H9 (cell line): ENCODE data around the gene ARFGAP1. TPM values are rescaled to one million over a fixed set of nuclear protein-coding genes. Genes with fewer than 3 reads are reported as not detected.

ENCODE experiments used
- DNase-seq: peaks from one replicate; pipeline ENCODE4 v3.0.0-alpha.2; 2017
- H2AFZ ChIP-seq: one replicate; pipeline ENCODE4 v1.6.1; 2013; ENCODE audit warnings: mild to moderate bottlenecking, low read length, control low read depth, moderate library complexity
- H2AK5ac ChIP-seq: 2 replicates; pipeline ENCODE4 v1.6.1; 2013; ENCODE audit warnings: low read length, control low read depth, mixed read lengths; ENCODE audit not compliant: insufficient read length
- H2BK120ac ChIP-seq: one replicate; pipeline ENCODE4 v1.6.1; 2013; ENCODE audit warnings: low read depth, mild to moderate bottlenecking, low read length, control low read depth, inconsistent platforms; ENCODE audit not compliant: poor library complexity, severe bottlenecking
- H2BK12ac ChIP-seq: 2 replicates; pipeline ENCODE4 v1.6.1; 2013; ENCODE audit warnings: low read length, control low read depth, mixed read lengths, low read depth; ENCODE audit not compliant: insufficient read length
- H2BK15ac ChIP-seq: 2 replicates; pipeline ENCODE4 v1.6.1; 2013; ENCODE audit warnings: low read depth, low read length, control low read depth
- H2BK20ac ChIP-seq: one replicate; pipeline ENCODE4 v1.6.1; 2013; ENCODE audit warnings: low read depth, mild to moderate bottlenecking, low read length, control low read depth, inconsistent platforms; ENCODE audit not compliant: poor library complexity, severe bottlenecking
- H2BK5ac ChIP-seq: 2 replicates; pipeline ENCODE4 v1.6.1; 2013; ENCODE audit warnings: low read length, control low read depth, mixed read lengths; ENCODE audit not compliant: insufficient read length
- H3K14ac ChIP-seq: 2 replicates; pipeline ENCODE4 v1.6.1; 2013; ENCODE audit warnings: low read length, control low read depth; ENCODE audit not compliant: insufficient read depth
- H3K18ac ChIP-seq: 2 replicates; pipeline ENCODE4 v1.6.1; 2013; ENCODE audit warnings: low read depth, mild to moderate bottlenecking, mixed read lengths, low read length, control low read depth; ENCODE audit not compliant: insufficient read length
- H3K23ac ChIP-seq: 2 replicates; pipeline ENCODE4 v1.6.1; 2013; ENCODE audit warnings: low read length, control low read depth, mixed read lengths, low read depth; ENCODE audit not compliant: insufficient read length
- H3K23me2 ChIP-seq: 2 replicates; pipeline ENCODE4 v1.6.1; 2013; ENCODE audit warnings: low read depth, mild to moderate bottlenecking, mixed read lengths, low read length, control low read depth; ENCODE audit not compliant: insufficient read length, poor library complexity, severe bottlenecking
- H3K27ac ChIP-seq: 2 replicates; pipeline ENCODE4 v1.5.1; 2013; ENCODE audit warnings: low read length, control low read depth, mixed read lengths, low read depth; ENCODE audit not compliant: insufficient read length
- H3K27me3 ChIP-seq: 2 replicates; pipeline ENCODE4 v1.6.1; 2013; ENCODE audit warnings: low read length, control low read depth, inconsistent platforms; ENCODE audit not compliant: insufficient read depth
- H3K4ac ChIP-seq: 2 replicates; pipeline ENCODE4 v1.6.1; 2013; ENCODE audit warnings: low read depth, mild to moderate bottlenecking, control low read depth, inconsistent platforms, low read length, moderate library complexity
- H3K4me1 ChIP-seq: 2 replicates; pipeline ENCODE4 v1.6.1; 2013; ENCODE audit warnings: low read length, control low read depth, inconsistent platforms; ENCODE audit not compliant: insufficient read depth
- H3K4me2 ChIP-seq: 2 replicates; pipeline ENCODE4 v1.6.1; 2013; ENCODE audit warnings: low read length, control low read depth, mixed read lengths; ENCODE audit not compliant: insufficient read length, insufficient read depth
- H3K56ac ChIP-seq: 2 replicates; pipeline ENCODE4 v1.6.1; 2013; ENCODE audit warnings: low read depth, mild to moderate bottlenecking, mixed read lengths, low read length, control low read depth; ENCODE audit not compliant: insufficient read length
- H3K79me1 ChIP-seq: 2 replicates; pipeline ENCODE4 v1.6.1; 2013; ENCODE audit warnings: low read depth, mild to moderate bottlenecking, moderate library complexity, low read length, control low read depth, inconsistent platforms; ENCODE audit not compliant: insufficient read depth, poor library complexity, severe bottlenecking
- H3K79me2 ChIP-seq: 2 replicates; pipeline ENCODE4 v1.6.1; 2013; ENCODE audit warnings: low read length, control low read depth, inconsistent platforms; ENCODE audit not compliant: insufficient read depth
- H3K9ac ChIP-seq: 2 replicates; pipeline ENCODE4 v1.6.1; 2013; ENCODE audit warnings: low read length, control low read depth, mixed read lengths; ENCODE audit not compliant: insufficient read length; ENCODE audit errors: extremely low read depth
- H3K9me3 ChIP-seq: one replicate; pipeline ENCODE4 v1.6.1; 2013; ENCODE audit warnings: low read depth, low read length, inconsistent platforms; ENCODE audit not compliant: control insufficient read depth
- H3T11ph ChIP-seq: one replicate; pipeline ENCODE4 v1.6.1; 2013; ENCODE audit warnings: mild to moderate bottlenecking, low read length, control low read depth, inconsistent platforms
- H4K20me1 ChIP-seq: one replicate; pipeline ENCODE4 v1.6.1; 2013; ENCODE audit not compliant: control insufficient read depth, insufficient read length, insufficient read depth
- H4K5ac ChIP-seq: 2 replicates; pipeline ENCODE4 v1.6.1; 2013; ENCODE audit warnings: low read depth, mild to moderate bottlenecking, mixed read lengths, low read length, control low read depth; ENCODE audit not compliant: insufficient read length
- H4K8ac ChIP-seq: replicated peaks from 2 replicates; pipeline ENCODE4 v1.6.1; 2013; ENCODE audit warnings: low read length, control low read depth, mixed read lengths, low read depth; ENCODE audit not compliant: insufficient read length
- H4K91ac ChIP-seq: 2 replicates; pipeline ENCODE4 v1.6.1; 2013; ENCODE audit warnings: low read depth, mild to moderate bottlenecking, moderate library complexity, mixed read lengths, low read length, control low read depth; ENCODE audit not compliant: insufficient read length
- H3K27ac Mint-ChIP-seq, 3 experiments: 2 replicates in 2 of 3; 3 replicates in 1 of 3; pipeline ENCODE4 v1.8.0; 2020 to 2021; ENCODE audit warnings: mixed read lengths in 3 of 3, mild to moderate bottlenecking in 1 of 3, moderate library complexity in 1 of 3
- H3K27me3 Mint-ChIP-seq: 2 replicates; pipeline ENCODE4 v1.8.0; 2021; ENCODE audit warnings: low read depth, mild to moderate bottlenecking, moderate library complexity, mixed read lengths
- H3K36me3 Mint-ChIP-seq, 3 experiments: 2 replicates in 2 of 3; 3 replicates in 1 of 3; pipeline ENCODE4 v1.8.0; 2020 to 2021; ENCODE audit warnings: low read depth in 3 of 3, mixed read lengths in 3 of 3; ENCODE audit not compliant: insufficient read depth in 1 of 3
- H3K4me1 Mint-ChIP-seq, 2 experiments: 2 replicates each; pipeline ENCODE4 v1.8.0; 2020; ENCODE audit warnings: mixed read lengths in 2 of 2
- H3K4me3 Mint-ChIP-seq, 2 experiments: 2 replicates in 1 of 2; 3 replicates in 1 of 2; pipeline ENCODE4 v1.8.0; 2020 to 2021; ENCODE audit warnings: mild to moderate bottlenecking in 2 of 2, mixed read lengths in 2 of 2, moderate library complexity in 1 of 2
- H3K9me3 Mint-ChIP-seq, 2 experiments: 2 replicates in 1 of 2; 3 replicates in 1 of 2; pipeline ENCODE4 v1.8.0; 2020; ENCODE audit warnings: mild to moderate bottlenecking in 2 of 2, mixed read lengths in 2 of 2, moderate library complexity in 1 of 2
- CTCF ChIP-seq: fragments of 200-600 bp; sonication (generic); conservative IDR thresholded peaks from 3 replicates; pipeline ENCODE4 v1.8.0; 2021; ENCODE audit warnings: antibody characterized with exemption, mild to moderate bottlenecking
- WGBS: extraction: QIAGEN DNeasy Blood & Tissue Kit; methylation state at CpG from one replicate; pipeline ENCODE4 v1.1.7; 2013; ENCODE audit warnings: missing lambda C conversion rate, low lambda C conversion rate, mixed read lengths; ENCODE audit not compliant: insufficient read length; ENCODE audit errors: extremely low coverage; 5-methylcytosine and 5-hydroxymethylcytosine counted together
- total RNA-seq: library from RNA; stranded (reverse); gene quantifications from 2 replicates; pipeline ENCODE4 v1.2.1, GENCODE V29; 2021

The ARFGAP1 gene
- total RNA-seq, 1 experiment from 2014 or later, result 114 TPM

GRCh38 chr20:63227260-63227659, 45.4 kb upstream of the ARFGAP1 start:
- Histone ChIP-seq H4K8ac (no peak overlapping the region), H3K27me3 (no peaks in the 10 kb centered on the region), H2BK20ac (no peak overlapping the region), H3K4me2 (no peak overlapping the region), H2BK120ac (no peak overlapping the region), H4K91ac (no peak overlapping the region), H3K9ac (no peak overlapping the region), H3T11ph (no peak overlapping the region), H3K56ac (no peak overlapping the region), H2BK12ac (no peak overlapping the region), H3K9me3 (no peaks in the 10 kb centered on the region), H2BK15ac (no peak overlapping the region), H3K14ac (no peak overlapping the region), H3K23me2 (no peaks in the 10 kb centered on the region), H2AFZ (no peak overlapping the region), H3K18ac (no peak overlapping the region), H4K20me1 (no peaks in the 10 kb centered on the region), H3K79me1 (no peaks in the 10 kb centered on the region), H3K4me1 (no peaks in the 10 kb centered on the region; the same call in 1 of the 2 replicates), H3K27ac (no peak overlapping the region), H4K5ac (no peak overlapping the region), H3K23ac (no peak overlapping the region), H2BK5ac (no peak overlapping the region), H3K4ac (no peak overlapping the region), H2AK5ac (no peak overlapping the region), H3K79me2 (no peaks in the 10 kb centered on the region)
- no peak for TF ChIP-seq CTCF
- Mint-ChIP-seq H3K4me3 (no peak overlapping the region), H3K27ac (no peak overlapping the region), H3K27me3 (peaks cover 23% of the 10 kb centered on the region), H3K4me1 (peaks cover 25 to 70% of the 10 kb centered on the region in 2 experiments), H3K9me3 (no peaks in the 10 kb centered on the region; a peak in 1 of 5 replicates), H3K36me3 (no peaks in the 10 kb centered on the region)
- WGBS, result no CpG with 5 or more reads among the region's 5 CpGs
- no peak for DNase-seq
